Astrocyte (in vitro differentiated cells and primary cell): ENCODE measurements around the gene PRKD1. TPM values are rescaled to one million over a fixed set of nuclear protein-coding genes. Genes with fewer than 3 reads are reported as not detected.

Experiments used
- DNase-seq: peaks from one replicate; pipeline ENCODE4 v3.0.0-alpha.2; 2010; ENCODE audit warnings: low read depth
- FAIRE-seq: peaks from 2 replicates; lab custom pipeline; 2011; peaks lifted over from hg19 to GRCh38; lab: Jason Lieb, UNC
- H2AFZ ChIP-seq: 2 replicates; pipeline ENCODE4 v1.6.0; 2012; ENCODE audit warnings: low read depth, low read length, inconsistent platforms
- H3K27ac ChIP-seq: 2 replicates; pipeline ENCODE4 v1.5.1; 2011; ENCODE audit warnings: low read depth, low read length, inconsistent platforms
- H3K27me3 ChIP-seq: 2 replicates; pipeline ENCODE4 v1.6.0; 2011; ENCODE audit warnings: low read length, inconsistent platforms; ENCODE audit not compliant: insufficient read depth
- H3K36me3 ChIP-seq: 2 replicates; pipeline ENCODE4 v1.5.1; 2011; ENCODE audit warnings: low read length, inconsistent platforms; ENCODE audit not compliant: insufficient read depth
- H3K4me1 ChIP-seq: 2 replicates; pipeline ENCODE4 v1.5.1; 2011; ENCODE audit warnings: low read length, inconsistent platforms; ENCODE audit not compliant: insufficient read depth
- H3K4me2 ChIP-seq: 2 replicates; pipeline ENCODE4 v1.6.0; 2012; ENCODE audit warnings: low read length, inconsistent platforms
- H3K4me3 ChIP-seq: 2 replicates; pipeline ENCODE4 v1.5.1; 2011; ENCODE audit warnings: low read depth, mild to moderate bottlenecking, low read length, inconsistent platforms; ENCODE audit not compliant: insufficient read depth
- H3K79me2 ChIP-seq: 2 replicates; pipeline ENCODE4 v1.6.0; 2012; ENCODE audit warnings: mild to moderate bottlenecking, low read length, inconsistent platforms; ENCODE audit not compliant: insufficient read depth
- H3K9ac ChIP-seq: 2 replicates; pipeline ENCODE4 v1.6.0; 2012; ENCODE audit warnings: mild to moderate bottlenecking, low read length, inconsistent platforms
- H3K9me3 ChIP-seq: 2 replicates; pipeline ENCODE4 v1.5.1; 2012; ENCODE audit warnings: low read depth, mild to moderate bottlenecking, low read length, inconsistent platforms; ENCODE audit not compliant: insufficient read depth
- H4K20me1 ChIP-seq: 2 replicates; pipeline ENCODE4 v1.6.0; 2012; ENCODE audit warnings: low read length, inconsistent platforms; ENCODE audit not compliant: insufficient read depth
- H3K27ac Mint-ChIP-seq: one replicate; pipeline ENCODE4 v1.8.0; 2021; ENCODE audit warnings: mild to moderate bottlenecking, mixed read lengths; ENCODE audit not compliant: unreplicated experiment
- H3K27me3 Mint-ChIP-seq: one replicate; pipeline ENCODE4 v1.8.0; 2021; ENCODE audit warnings: low read depth, mixed read lengths; ENCODE audit not compliant: unreplicated experiment
- H3K36me3 Mint-ChIP-seq: one replicate; pipeline ENCODE4 v1.8.0; 2021; ENCODE audit warnings: low read depth, mixed read lengths; ENCODE audit not compliant: unreplicated experiment
- H3K4me1 Mint-ChIP-seq: one replicate; pipeline ENCODE4 v1.8.0; 2021; ENCODE audit warnings: low read depth, mixed read lengths; ENCODE audit not compliant: unreplicated experiment
- H3K4me3 Mint-ChIP-seq: one replicate; pipeline ENCODE4 v1.8.0; 2021; ENCODE audit warnings: mild to moderate bottlenecking, moderate library complexity, mixed read lengths; ENCODE audit not compliant: unreplicated experiment
- H3K9me3 Mint-ChIP-seq: one replicate; pipeline ENCODE4 v1.8.0; 2021; ENCODE audit warnings: mild to moderate bottlenecking, mixed read lengths; ENCODE audit not compliant: unreplicated experiment
- CTCF ChIP-seq: IDR thresholded peaks from 2 replicates; pipeline ENCODE4 v1.5.1; 2011; ENCODE audit warnings: low read depth, mild to moderate bottlenecking, inconsistent platforms, low read length, moderate library complexity; ENCODE audit not compliant: insufficient read depth
- EZH2 ChIP-seq: IDR thresholded peaks from 2 replicates; pipeline ENCODE4 v1.6.1; 2012; ENCODE audit warnings: mild to moderate bottlenecking, low read length, inconsistent platforms; ENCODE audit not compliant: insufficient read depth
- total RNA-seq: library from RNA; stranded (reverse); gene quantifications from 2 replicates; pipeline ENCODE4 v1.2.1, GENCODE V29; 2021

The PRKD1 gene
- total RNA-seq, 1 donor from 2014 or later, result 5.9 TPM

- no peaks in the 10 kb centered on the region for H3K27me3 ChIP-seq
- no peak overlapping the region for H3K9ac ChIP-seq
- no peak overlapping the region for H3K27ac Mint-ChIP-seq
- no peak overlapping the region for H3K27ac ChIP-seq
- no peaks in the 10 kb centered on the region for H4K20me1 ChIP-seq
- no peak for TF ChIP-seq CTCF
- no peak for TF ChIP-seq EZH2
- no peaks in the 10 kb centered on the region for H3K36me3 Mint-ChIP-seq
- no peaks in the 10 kb centered on the region for H3K27me3 Mint-ChIP-seq
- H3K36me3 ChIP-seq, result no peaks in the 10 kb centered on the region
- peaks cover 5% of the 10 kb centered on the region for H3K4me1 Mint-ChIP-seq
- peak; percentile 2 for DNase-seq
- H3K79me2 ChIP-seq, result no peaks in the 10 kb centered on the region
- no peak overlapping the region for H3K4me3 ChIP-seq
- no peak overlapping the region for H3K4me3 Mint-ChIP-seq
- H3K9me3 ChIP-seq, result no peaks in the 10 kb centered on the region
- H2AFZ ChIP-seq, result no peak overlapping the region
- no peaks in the 10 kb centered on the region for H3K9me3 Mint-ChIP-seq
- no peak overlapping the region for H3K4me2 ChIP-seq
- no peak for FAIRE-seq
- H3K4me1 ChIP-seq, result no peaks in the 10 kb centered on the region
Measured at GRCh38 chr14:29865299-29865698, 62.3 kb downstream of the PRKD1 start.

GRCh38 chr14:29861996-29862395 is 65.7 kb downstream of the PRKD1 start:
- Mint-ChIP-seq H3K9me3 (no peaks in the 10 kb centered on the region), H3K36me3 (no peaks in the 10 kb centered on the region), H3K4me3 (no peak overlapping the region), H3K4me1 (peaks cover 5% of the 10 kb centered on the region), H3K27ac (no peak overlapping the region), H3K27me3 (no peaks in the 10 kb centered on the region)
- H3K4me1 ChIP-seq, result no peaks in the 10 kb centered on the region
- DNase-seq, result peak; percentile 20
- H2AFZ ChIP-seq, result no peak overlapping the region
- H3K9me3 ChIP-seq, result no peaks in the 10 kb centered on the region
- H3K4me2 ChIP-seq, result no peak overlapping the region
- H3K79me2 ChIP-seq, result no peaks in the 10 kb centered on the region
- no peak overlapping the region for H3K27ac ChIP-seq
- no peaks in the 10 kb centered on the region for H3K36me3 ChIP-seq
- H3K27me3 ChIP-seq, result no peaks in the 10 kb centered on the region
- TF ChIP-seq CTCF, result no peak
- no peak overlapping the region for H3K9ac ChIP-seq
- H4K20me1 ChIP-seq, result peaks cover 3% of the 10 kb centered on the region
- H3K4me3 ChIP-seq, result no peak overlapping the region
- FAIRE-seq, result no peak

- H3K27me3 Mint-ChIP-seq, result no peaks in the 10 kb centered on the region
- Histone ChIP-seq H3K4me3 (no peak overlapping the region), H3K79me2 (no peaks in the 10 kb centered on the region), H4K20me1 (peaks cover 3% of the 10 kb centered on the region), H2AFZ (no peak overlapping the region), H3K27ac (no peak overlapping the region), H3K4me2 (no peak overlapping the region), H3K36me3 (no peaks in the 10 kb centered on the region), H3K9ac (no peak overlapping the region), H3K27me3 (no peaks in the 10 kb centered on the region), H3K9me3 (no peaks in the 10 kb centered on the region), H3K4me1 (no peaks in the 10 kb centered on the region)
- no peak for DNase-seq
- TF ChIP-seq EZH2, result no peak
- TF ChIP-seq CTCF, result no peak
- peaks cover 5% of the 10 kb centered on the region for H3K4me1 Mint-ChIP-seq
- no peak for FAIRE-seq
- no peak overlapping the region for H3K4me3 Mint-ChIP-seq
- H3K9me3 Mint-ChIP-seq, result peaks cover 11% of the 10 kb centered on the region
- no peak overlapping the region for H3K27ac Mint-ChIP-seq
- peaks cover 4% of the 10 kb centered on the region for H3K36me3 Mint-ChIP-seq
Measured at GRCh38 chr14:29858299-29858698, 69.3 kb downstream of the PRKD1 start.
